HEK293 (cell line): ENCODE data around the gene RUFY2.

Experiments used
- CTCF ChIA-PET: fragments of 350-600 bp; formaldehyde crosslinking; extraction: SDS; loops from one replicate; lab custom pipeline; 2021; ENCODE audit warnings: antibody characterized with exemption; lab: Yijun Ruan, JAX
- POLR2A ChIA-PET: fragments of 300-600 bp; formaldehyde crosslinking; extraction: SDS; loops from one replicate; lab custom pipeline; 2020; ENCODE audit warnings: antibody characterized with exemption, inconsistent platforms; lab: Yijun Ruan, JAX
- H3K27ac ChIP-seq: fragments of 200-500 bp; sonication (Bioruptor generic); 2 replicates; pipeline ENCODE4 v1.5.1; 2014; ENCODE audit warnings: low read depth, low read length, control low read depth, inconsistent platforms; ENCODE audit errors: extremely low read depth
- H3K36me3 ChIP-seq, 2 experiments: fragments of 200-500 bp in 1 of 2; sonication (Bioruptor generic) in 1 of 2; 1 replicate in 1 of 2; 2 replicates in 1 of 2; pipeline ENCODE4 v1.5.1; 2014 to 2017; ENCODE audit warnings: inconsistent platforms in 2 of 2, low read length in 2 of 2; ENCODE audit not compliant: control insufficient read depth in 2 of 2, insufficient read depth in 1 of 2
- H3K4me1 ChIP-seq: fragments of 200-500 bp; sonication (Bioruptor generic); 2 replicates; pipeline ENCODE4 v1.5.1; 2014; ENCODE audit warnings: mild to moderate bottlenecking, low read length, inconsistent platforms; ENCODE audit not compliant: control insufficient read depth, insufficient read depth
- H3K4me3 ChIP-seq: 2 replicates; pipeline ENCODE4 v1.5.1; 2011; ENCODE audit warnings: low read depth, mild to moderate bottlenecking, control low read depth, low read length, moderate library complexity
- H3K9me3 ChIP-seq: fragments of 200-500 bp; sonication (Bioruptor generic); 2 replicates; pipeline ENCODE4 v1.5.1; 2014; ENCODE audit warnings: low read depth, low read length, inconsistent platforms; ENCODE audit not compliant: control insufficient read depth, insufficient read depth
- FEZF1 ChIP-seq: fragments of 450-650 bp; formaldehyde crosslinking; IDR thresholded peaks from 2 replicates; pipeline ENCODE4 v1.5.1; 2016; ENCODE audit warnings: missing biosample characterization, missing genetic modification characterization
- GLIS1 ChIP-seq: fragments of 450-650 bp; formaldehyde crosslinking; IDR thresholded peaks from 2 replicates; pipeline ENCODE4 v1.5.1; 2016; ENCODE audit warnings: missing biosample characterization, missing genetic modification characterization
- HOXD13 ChIP-seq: sonication (generic); formaldehyde crosslinking; IDR thresholded peaks from 2 replicates; pipeline ENCODE4 v1.8.0; 2022; ENCODE audit warnings: missing genetic modification reagents, borderline replicate concordance
- INSM2 ChIP-seq: fragments of 450-650 bp; formaldehyde crosslinking; IDR thresholded peaks from 2 replicates; pipeline ENCODE4 v1.5.1; 2016; ENCODE audit warnings: missing biosample characterization, missing genetic modification characterization
- KLF17 ChIP-seq: fragments of 450-650 bp; formaldehyde crosslinking; IDR thresholded peaks from 2 replicates; pipeline ENCODE4 v1.5.1; 2016; ENCODE audit warnings: missing biosample characterization, missing genetic modification characterization
- PBX3 ChIP-seq: sonication (generic); formaldehyde crosslinking; IDR thresholded peaks from 2 replicates; pipeline ENCODE4 v1.8.1; 2022; ENCODE audit warnings: mild to moderate bottlenecking, moderate library complexity, missing genetic modification reagents
- REPIN1 ChIP-seq: fragments of 450-650 bp; formaldehyde crosslinking; IDR thresholded peaks from 2 replicates; pipeline ENCODE4 v1.5.1; 2017; ENCODE audit warnings: missing biosample characterization, missing genetic modification characterization, low read depth
- ZBTB1 ChIP-seq: fragments of 450-650 bp; formaldehyde crosslinking; IDR thresholded peaks from 2 replicates; pipeline ENCODE4 v1.5.1; 2016; ENCODE audit warnings: missing biosample characterization, missing genetic modification characterization
- ZBTB21 ChIP-seq: fragments of 450-650 bp; formaldehyde crosslinking; IDR thresholded peaks from 2 replicates; pipeline ENCODE4 v1.5.1; 2017; ENCODE audit warnings: missing biosample characterization, missing genetic modification characterization
- ZBTB44 ChIP-seq: fragments of 450-650 bp; IDR thresholded peaks from 2 replicates; pipeline ENCODE4 v1.5.1; 2018; ENCODE audit warnings: missing biosample characterization, mild to moderate bottlenecking, missing genetic modification characterization
- ZBTB49 ChIP-seq: fragments of 450-650 bp; formaldehyde crosslinking; IDR thresholded peaks from 2 replicates; pipeline ENCODE4 v1.5.1; 2016; ENCODE audit warnings: missing biosample characterization, missing genetic modification characterization, low read depth
- ZFP41 ChIP-seq: fragments of 450-650 bp; formaldehyde crosslinking; IDR thresholded peaks from 2 replicates; pipeline ENCODE4 v1.5.1; 2016; ENCODE audit warnings: missing biosample characterization, missing genetic modification characterization, borderline replicate concordance
- ZFP69B ChIP-seq: fragments of 450-650 bp; formaldehyde crosslinking; IDR thresholded peaks from 2 replicates; pipeline ENCODE4 v1.5.1; 2016; ENCODE audit warnings: missing biosample characterization, missing genetic modification characterization
- ZNF112 ChIP-seq: fragments of 450-650 bp; formaldehyde crosslinking; IDR thresholded peaks from 2 replicates; pipeline ENCODE4 v1.5.0; 2017; ENCODE audit warnings: missing biosample characterization, missing genetic modification characterization
- ZNF155 ChIP-seq: fragments of 450-650 bp; formaldehyde crosslinking; IDR thresholded peaks from 2 replicates; pipeline ENCODE4 v1.5.1; 2016; ENCODE audit warnings: missing biosample characterization, missing genetic modification characterization
- ZNF211 ChIP-seq: fragments of 450-650 bp; formaldehyde crosslinking; IDR thresholded peaks from 2 replicates; pipeline ENCODE4 v1.5.1; 2016; ENCODE audit warnings: low read depth, missing biosample characterization, missing genetic modification characterization
- ZNF221 ChIP-seq: fragments of 450-650 bp; formaldehyde crosslinking; IDR thresholded peaks from 2 replicates; pipeline ENCODE4 v1.5.1; 2017; ENCODE audit warnings: missing biosample characterization, missing genetic modification characterization, borderline replicate concordance
- ZNF239 ChIP-seq: fragments of 450-650 bp; formaldehyde crosslinking; IDR thresholded peaks from 2 replicates; pipeline ENCODE4 v1.5.1; 2016; ENCODE audit warnings: missing biosample characterization, missing genetic modification characterization
- ZNF366 ChIP-seq: fragments of 450-650 bp; formaldehyde crosslinking; conservative IDR thresholded peaks from 2 replicates; pipeline ENCODE4 v1.5.1; 2016; ENCODE audit warnings: missing biosample characterization, missing genetic modification characterization
- ZNF394 ChIP-seq: fragments of 450-650 bp; formaldehyde crosslinking; IDR thresholded peaks from 2 replicates; pipeline ENCODE4 v1.5.1; 2016; ENCODE audit warnings: missing biosample characterization, missing genetic modification characterization, mild to moderate bottlenecking, moderate library complexity, borderline replicate concordance
- ZNF416 ChIP-seq: fragments of 450-650 bp; formaldehyde crosslinking; IDR thresholded peaks from 2 replicates; pipeline ENCODE4 v1.5.1; 2016; ENCODE audit warnings: missing biosample characterization, missing genetic modification characterization
- ZNF555 ChIP-seq: fragments of 450-650 bp; formaldehyde crosslinking; conservative IDR thresholded peaks from 2 replicates; pipeline ENCODE4 v1.5.1; 2017; ENCODE audit warnings: missing biosample characterization, mild to moderate bottlenecking, missing genetic modification characterization, inconsistent platforms
- ZNF596 ChIP-seq: fragments of 450-650 bp; IDR thresholded peaks from 2 replicates; pipeline ENCODE4 v1.5.0; 2018; ENCODE audit warnings: missing biosample characterization, mild to moderate bottlenecking, missing genetic modification characterization, moderate library complexity
- ZNF692 ChIP-seq: fragments of 450-650 bp; formaldehyde crosslinking; IDR thresholded peaks from 2 replicates; pipeline ENCODE4 v1.5.1; 2016; ENCODE audit warnings: missing biosample characterization, missing genetic modification characterization
- ZNF76 ChIP-seq: fragments of 450-650 bp; formaldehyde crosslinking; IDR thresholded peaks from 2 replicates; pipeline ENCODE4; 2016; ENCODE audit warnings: low read depth, missing biosample characterization, missing genetic modification characterization, borderline replicate concordance

The RUFY2 gene

GRCh38 chr10:68331455-68332258, 75.4 kb downstream of the RUFY2 start, which contains the start of gene HNRNPH3 (continued):
- TF ChIP-seq ZBTB44 (no peak), ZFP69B (tag by site-specific recombination) (0 out of 2 replicates have a peak, but pooled peaks have one; percentile 71), GLIS1 (tag by site-specific recombination) (peak; percentile 66)

- POLR2A ChIA-PET, result interaction anchor here (0.7 to 1.2 kb wide), 7 partner anchors 9 to 496 kb away, joined by 3 to 11 read pairs (median 5); partner anchors contain the start of genes ATOH7, SIRT1 and STOX1
- H3K27ac ChIP-seq, result peak overlapping the region; percentile 97
- peak overlapping the region; percentile 89 for H3K4me3 ChIP-seq
- CTCF ChIA-PET, result interaction anchor here (0.7 to 1.1 kb wide), 2 partner anchors 29 to 476 kb away, joined by 3 to 4 read pairs; no protein-coding TSS in a partner anchor
- H3K9me3 ChIP-seq, result no peaks in the 10 kb centered on the region
- peaks cover 0 to 8% of the 10 kb centered on the region in 2 experiments; a peak in 2 of 3 replicates for H3K36me3 ChIP-seq
- peaks cover 6% of the 10 kb centered on the region for H3K4me1 ChIP-seq
- TF ChIP-seq KLF17 (no peak), ZNF112 (no peak), ZNF366 (tag by site-specific recombination) (no peak), ZNF692 (tag by site-specific recombination) (no peak), ZFP41 (tag by site-specific recombination) (no peak), ZNF221 (tag by site-specific recombination) (no peak), ZBTB49 (tag by site-specific recombination) (no peak), ZNF555 (tag by site-specific recombination) (no peak), ZNF239 (tag by site-specific recombination) (no peak), REPIN1 (tag by site-specific recombination) (no peak), ZNF76 (tag by site-specific recombination) (no peak), ZBTB21 (tag by site-specific recombination) (no peak), PBX3 (CRISPR knock-in tag) (no peak), HOXD13 (CRISPR knock-in tag) (no peak), INSM2 (tag by site-specific recombination) (no peak), ZBTB1 (no peak), ZNF416 (no peak), ZNF394 (tag by site-specific recombination) (peak; percentile 21; the same call in 1 of the 2 replicates), FEZF1 (tag by site-specific recombination) (no peak), ZNF155 (tag by site-specific recombination) (no peak), ZNF211 (tag by site-specific recombination) (no peak), ZNF596 (tag by site-specific recombination) (no peak)
These were observed 76.1 kb downstream of the RUFY2 start for GRCh38 chr10:68330852-68331454.
